Uterus (tissue), 2 donors: ENCODE measurements around the gene CCM2.

ENCODE experiments used
- CTCF ChIP-seq, 4 experiments: fragments of 200-600 bp in 2 of 4; fragments of 450-650 bp in 2 of 4; sonication (generic) in 2 of 4; IDR thresholded peaks; one replicate each; pipeline ENCODE4 v1.5.1; 2016 to 2019; ENCODE audit warnings: antibody characterized with exemption in 4 of 4, mild to moderate bottlenecking in 2 of 4, moderate library complexity in 1 of 4
- POLR2A ChIP-seq, 2 donors: fragments of 450-650 bp; IDR thresholded peaks; one replicate each; pipeline ENCODE4 v1.6.1; 2016; ENCODE audit warnings: antibody characterized with exemption in 2 of 2, mild to moderate bottlenecking in 1 of 2, moderate library complexity in 1 of 2

- no peak for TF ChIP-seq CTCF (IDR thresholded peaks at IDR 0.05)
- no peak for TF ChIP-seq POLR2A (IDR thresholded peaks at IDR 0.05)
Measured at GRCh38 chr7:44965441-44965903, 34.5 kb upstream of the CCM2 start.
